Activated CD4-positive, alpha-beta T cell treated with anti-CD3 and anti-CD28 coated beads for 48 hours (primary cell): ENCODE measurements around the gene ALDH7A1.
"Not testable (repeated sequence)": the region's sequence is repeated elsewhere in the genome, so short reads cannot be mapped to it uniquely, and the experiment has no call there.

Experiments
- DNase-seq: peaks from one replicate; pipeline ENCODE4 v3.0.0-alpha.2; 2020

Gene ALDH7A1

DNA sequence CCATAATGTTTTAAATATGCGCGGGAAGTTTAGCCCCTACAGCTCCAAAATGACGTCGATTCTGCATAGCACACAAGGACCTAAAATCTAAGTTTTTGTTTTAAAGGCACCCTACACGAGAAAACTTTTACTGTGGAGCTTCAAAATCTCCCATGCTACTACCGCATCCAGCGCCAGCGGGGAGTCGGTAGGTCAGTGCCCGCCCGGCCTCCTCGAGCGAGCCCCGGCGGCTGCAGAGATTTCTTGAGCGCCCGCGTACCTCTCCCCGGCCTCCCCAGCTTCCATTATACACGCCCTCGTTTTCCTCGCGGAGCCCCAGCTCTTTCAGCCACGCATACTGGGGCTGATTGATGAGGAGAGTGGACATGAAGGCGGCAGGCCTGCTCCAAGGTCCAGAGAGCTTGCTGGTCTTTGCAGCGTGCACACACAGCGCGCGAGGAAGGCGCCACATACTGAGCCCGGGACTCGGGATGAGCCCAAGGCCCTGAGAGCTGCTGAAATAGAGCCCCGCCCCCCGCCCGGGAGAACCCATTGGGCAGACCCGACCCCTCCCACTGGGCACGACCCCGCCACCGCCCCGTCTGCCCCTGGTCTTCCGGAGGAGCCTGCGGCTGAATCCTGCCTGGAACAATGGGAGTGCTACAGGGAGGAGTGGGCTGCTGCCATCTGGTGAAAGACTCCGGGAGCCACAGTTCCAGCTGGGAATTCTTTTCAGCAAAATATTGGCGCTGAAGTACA, at the start of gene ALDH7A1:
Gene ALDH7A1, minus strand, starts transcription at position 472 of the 738 bp plus-strand sequence. Its CDS starts 21 bp downstream, at position 451.
- DNase-seq = peak; percentile 64

DNA sequence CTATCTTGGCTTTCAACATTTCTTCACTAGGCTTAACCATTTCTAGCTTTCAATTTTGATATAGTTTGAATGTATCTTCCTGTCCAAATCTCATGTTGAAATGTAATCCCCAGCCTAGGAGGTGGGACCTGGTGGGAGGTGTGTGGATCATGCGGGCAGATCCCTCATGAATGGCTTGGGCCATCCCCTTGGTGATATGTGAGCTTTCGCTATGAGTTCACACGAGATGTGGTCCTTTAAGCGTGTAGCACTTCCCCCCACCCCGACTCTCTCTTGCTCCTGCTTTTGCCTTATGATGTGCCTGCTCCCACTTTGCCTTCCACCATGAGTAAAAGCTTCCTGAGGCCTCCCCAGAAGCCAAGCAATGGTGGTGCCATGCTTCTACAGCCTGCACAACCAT, 46.4 kb upstream of the ALDH7A1 start:
- no peak for DNase-seq

DNA sequence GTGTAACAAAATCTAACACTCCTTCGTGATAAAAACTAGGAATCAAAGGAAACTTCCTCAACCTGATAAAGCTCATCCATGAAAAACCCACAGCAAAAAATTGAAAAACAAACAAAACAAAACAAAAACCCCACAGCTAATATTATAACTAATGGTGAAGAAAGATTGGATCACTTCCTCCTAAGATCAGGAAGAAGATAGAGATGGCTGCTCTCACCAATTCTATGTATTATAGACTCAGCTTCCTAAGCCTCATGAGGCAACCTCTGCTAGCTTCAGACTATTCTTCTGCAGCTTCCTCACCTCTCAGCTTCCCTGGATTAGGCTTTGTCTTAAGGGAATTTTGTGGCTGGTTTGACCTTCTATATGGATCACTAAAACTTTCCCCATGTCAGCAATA, 45.8 kb upstream of the ALDH7A1 start:
- no peak for DNase-seq

DNA sequence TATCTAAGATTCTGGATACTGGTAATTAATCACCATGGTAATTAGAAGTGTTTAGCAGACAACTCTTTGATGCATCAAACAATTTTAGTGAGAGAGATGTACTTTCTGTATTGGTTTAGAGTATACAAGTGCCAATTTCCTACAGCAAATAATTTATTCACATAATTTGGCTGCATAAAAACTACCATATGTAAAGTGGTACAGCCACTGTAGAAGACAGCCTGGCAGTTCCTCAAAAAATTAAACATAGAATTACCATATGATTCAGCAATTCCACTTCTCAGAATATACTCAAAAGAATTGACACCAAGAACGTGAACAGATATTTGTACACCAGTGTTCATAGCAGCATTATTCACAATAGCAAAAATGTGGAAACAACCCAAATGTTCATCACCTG, 41.9 kb upstream of the ALDH7A1 start:
- DNase-seq = no peak

DNA sequence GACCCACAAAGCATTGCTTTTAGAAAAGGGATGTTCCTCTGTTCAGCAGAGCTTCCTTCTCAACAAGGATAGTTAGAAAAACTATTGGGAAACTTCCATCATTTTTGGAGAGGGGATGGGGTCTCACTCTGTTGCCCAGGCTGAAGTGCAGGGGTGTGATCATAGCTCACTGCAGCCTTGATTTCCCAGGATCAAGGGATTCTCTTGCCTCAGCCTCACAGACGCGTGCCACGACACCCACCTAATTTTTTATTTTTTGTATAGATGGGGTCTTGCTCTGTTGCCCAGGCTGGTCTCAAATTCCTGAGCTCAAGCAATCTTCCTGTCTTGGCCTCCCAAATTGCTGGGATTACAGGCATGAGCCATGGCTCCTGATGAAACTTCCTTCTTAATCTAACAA, 40.6 kb upstream of the ALDH7A1 start:
- no peak for DNase-seq

DNA sequence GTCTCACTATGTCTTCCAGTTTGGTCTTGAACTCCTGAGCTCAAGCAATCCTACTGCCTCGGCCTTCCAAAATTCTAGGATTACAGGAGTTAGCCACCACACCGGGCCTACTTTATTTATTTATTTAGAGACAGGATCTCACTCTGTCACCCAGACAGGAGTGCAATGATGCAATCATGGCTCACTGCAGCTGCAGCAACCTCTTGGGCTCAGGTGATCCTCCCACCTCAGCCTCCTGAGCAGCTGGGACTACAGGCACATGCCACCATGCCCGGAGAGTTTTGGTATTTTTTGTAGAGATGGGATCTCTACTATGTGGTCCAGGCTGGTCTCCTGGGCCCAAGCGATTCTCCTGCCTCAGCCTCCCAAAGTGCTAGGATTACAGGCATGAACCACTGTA, 38.5 kb upstream of the ALDH7A1 start:
- no peak for DNase-seq

DNA sequence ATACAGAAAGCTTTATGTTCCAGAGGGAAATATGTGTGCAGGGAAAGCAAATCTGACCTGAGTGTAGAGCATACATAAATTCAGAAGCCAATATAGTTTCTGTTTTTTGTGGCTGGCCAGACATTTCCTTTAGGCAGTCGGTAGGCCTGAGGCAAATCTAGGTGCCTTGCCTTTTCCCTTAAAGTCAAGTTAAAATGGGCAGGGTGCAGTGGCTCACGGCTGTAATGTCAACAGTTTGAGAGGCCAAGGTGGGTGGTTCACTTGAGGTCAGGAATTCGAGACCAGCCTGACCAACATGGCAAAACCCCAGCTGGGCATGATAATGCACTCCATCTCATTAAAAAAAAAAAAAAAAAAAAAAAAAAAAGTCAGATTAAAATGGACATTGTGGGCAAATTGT, 36.9 kb upstream of the ALDH7A1 start:
- DNase-seq = no peak

DNA sequence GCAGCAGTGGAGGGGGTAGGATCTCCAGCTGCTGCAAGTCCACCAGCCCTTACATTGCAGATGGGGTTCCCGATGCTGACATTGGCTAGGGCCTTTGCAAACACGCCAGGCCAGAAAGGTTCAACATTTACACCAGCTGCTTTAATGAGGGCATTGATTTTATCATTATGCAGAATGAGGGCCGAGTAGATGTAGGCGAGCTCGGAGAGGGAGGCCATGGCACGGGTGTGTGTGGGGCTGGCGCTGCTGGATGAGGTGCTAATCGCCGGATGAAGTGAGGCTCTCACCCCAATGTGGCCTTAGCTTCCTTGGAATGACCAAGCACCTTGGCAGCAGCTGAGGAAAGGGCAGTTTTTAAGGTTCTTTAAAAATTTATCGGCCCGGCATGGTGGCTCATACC, 33.1 kb upstream of the ALDH7A1 start:
- no peak for DNase-seq

DNA sequence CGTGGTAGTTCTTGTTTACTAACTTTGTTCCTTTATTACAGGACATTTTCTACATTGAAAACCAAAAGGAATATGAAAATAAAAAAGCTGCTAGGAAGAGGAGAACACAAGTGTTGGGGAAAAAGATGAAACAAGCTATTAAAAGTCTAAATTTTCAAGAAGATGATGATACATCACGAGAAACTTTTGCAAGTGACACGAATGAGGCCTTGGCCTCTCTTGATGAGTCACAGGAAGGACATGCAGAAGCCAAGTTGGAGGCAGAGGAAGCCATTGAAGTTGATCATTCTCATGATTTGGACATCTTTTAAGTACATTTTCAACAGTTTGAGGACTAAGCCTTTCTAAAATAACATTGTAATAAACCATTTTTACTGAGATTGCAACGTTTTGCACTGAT, 29.5 kb upstream of the ALDH7A1 start:
- DNase-seq = peak; percentile 21

DNA sequence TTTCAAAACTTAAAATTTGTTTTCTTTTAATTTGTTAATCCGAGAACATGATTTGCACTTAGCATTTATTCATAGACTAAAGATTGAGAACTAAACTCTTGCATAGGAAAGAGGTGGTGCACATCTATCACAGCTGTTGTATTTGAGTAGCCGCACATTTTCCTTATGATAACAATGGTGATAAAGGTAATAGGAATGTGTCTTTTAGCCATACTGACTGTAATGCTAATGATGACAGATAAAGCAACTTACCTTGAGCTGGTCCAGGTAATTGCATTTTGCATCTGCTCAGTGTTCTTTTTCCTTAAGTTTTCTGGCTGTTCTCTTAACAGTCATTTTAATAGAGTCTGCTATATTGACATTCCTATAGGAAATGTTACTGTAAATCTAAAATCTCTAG, 24.8 kb upstream of the ALDH7A1 start:
- no peak for DNase-seq

DNA sequence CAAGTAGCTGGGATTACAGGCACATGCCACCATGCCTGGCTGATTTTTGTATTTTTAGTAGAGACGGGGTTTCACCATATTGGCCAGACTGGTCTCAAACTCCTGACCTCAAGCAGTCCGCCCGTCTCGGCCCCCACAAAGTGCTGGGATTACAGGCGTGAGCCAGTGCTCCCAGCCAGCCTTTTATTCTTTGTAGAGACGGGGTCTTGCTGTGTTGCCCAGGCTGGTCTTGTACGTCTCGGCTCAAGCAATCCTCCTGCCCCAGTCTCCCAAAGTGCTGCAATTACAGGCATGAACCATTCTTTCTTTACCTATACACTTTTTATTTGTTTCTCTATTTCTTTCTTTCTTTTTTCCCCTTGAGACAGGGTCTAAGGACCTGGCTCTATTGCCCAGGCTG, 22.6 kb upstream of the ALDH7A1 start:
- DNase-seq = not testable (repeated sequence)

DNA sequence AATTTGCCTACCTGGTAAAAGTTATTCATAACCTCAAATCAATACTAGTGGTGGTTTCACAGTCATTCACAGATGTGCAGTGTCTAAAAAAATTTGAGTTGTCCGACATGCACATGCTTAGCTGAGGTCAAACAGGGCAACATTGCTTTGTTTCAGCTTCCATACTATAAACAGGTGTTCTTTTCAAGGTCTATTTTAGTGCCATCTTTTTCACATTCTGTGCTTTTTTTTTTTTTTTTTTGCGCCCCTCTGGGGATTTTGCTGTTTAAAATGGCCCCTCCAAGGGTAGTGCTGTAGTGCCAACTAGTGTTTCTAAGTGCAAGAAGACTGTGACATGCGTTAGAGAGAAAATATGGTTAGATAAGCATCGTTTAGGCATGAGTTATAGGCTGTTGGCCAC, 20.3 kb upstream of the ALDH7A1 start:
- no peak for DNase-seq

DNA sequence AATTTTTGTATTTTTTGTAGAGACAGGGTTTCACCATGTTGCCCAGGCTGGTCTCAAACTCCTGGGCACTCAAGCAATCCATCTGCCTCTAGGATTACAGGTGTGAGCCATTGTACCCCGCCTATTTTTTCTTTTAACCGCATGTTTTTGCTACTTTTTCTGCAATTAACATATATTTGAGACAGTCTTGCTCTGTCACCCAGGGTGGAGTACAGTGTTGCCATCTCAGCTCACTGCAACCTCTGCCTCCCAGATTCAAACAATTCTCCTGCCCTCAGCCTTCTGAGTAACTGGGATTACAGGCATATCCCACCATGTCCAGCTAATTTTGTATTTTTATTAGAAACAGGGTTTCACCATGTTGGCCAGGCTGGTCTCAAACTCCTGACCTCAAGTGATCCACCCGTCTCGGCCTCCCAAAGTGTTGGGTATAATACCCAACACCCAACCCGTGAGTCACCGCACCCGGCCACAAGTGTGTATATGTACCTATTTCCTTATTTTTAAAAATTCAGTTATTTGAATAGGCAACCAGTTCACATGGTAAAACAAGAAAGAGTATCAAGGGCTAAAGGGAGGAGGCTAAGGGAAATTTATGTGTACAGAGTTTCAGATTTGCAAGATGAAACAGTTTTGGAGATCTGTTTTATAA, 19.0 kb upstream of the ALDH7A1 start:
- DNase-seq = no peak

DNA sequence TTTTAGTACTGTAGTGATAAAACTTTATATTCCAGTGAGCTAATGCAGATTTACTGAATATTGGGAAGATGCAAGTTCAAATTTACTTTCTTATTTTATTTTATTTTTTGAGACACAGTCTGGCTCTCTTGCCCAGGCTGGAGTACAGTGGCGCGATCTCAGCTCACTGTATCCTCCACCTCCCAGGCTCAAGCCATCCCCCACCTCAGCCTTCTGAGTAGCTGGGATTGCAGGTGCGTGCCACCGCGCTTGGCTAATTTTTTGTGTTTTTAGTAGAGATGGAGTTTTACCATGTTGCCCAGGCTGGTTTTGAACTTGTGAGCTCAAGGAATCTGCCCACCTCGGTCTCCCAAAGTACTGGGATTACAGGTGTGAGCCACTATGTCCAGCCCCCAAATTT, 15.6 kb upstream of the ALDH7A1 start:
- no peak for DNase-seq

DNA sequence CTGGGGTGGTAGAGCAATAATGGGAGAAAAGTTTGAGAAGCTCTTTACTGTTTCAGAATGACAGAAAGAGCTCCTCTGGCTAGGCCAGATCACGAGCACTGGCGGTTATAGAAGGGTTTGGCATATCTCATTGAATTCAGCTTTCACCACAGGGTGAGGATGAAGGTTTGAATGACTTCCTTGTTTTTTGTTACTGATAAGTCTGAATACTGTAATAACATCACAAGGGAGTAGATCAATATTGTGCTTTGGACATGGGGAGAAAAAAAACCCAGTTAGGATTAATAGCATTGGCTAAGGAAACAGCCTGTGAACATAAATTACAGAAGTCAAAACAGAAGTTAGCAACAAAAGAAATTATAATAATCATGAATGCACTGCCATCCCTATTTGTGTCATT, 15.1 kb upstream of the ALDH7A1 start:
- no peak for DNase-seq

DNA sequence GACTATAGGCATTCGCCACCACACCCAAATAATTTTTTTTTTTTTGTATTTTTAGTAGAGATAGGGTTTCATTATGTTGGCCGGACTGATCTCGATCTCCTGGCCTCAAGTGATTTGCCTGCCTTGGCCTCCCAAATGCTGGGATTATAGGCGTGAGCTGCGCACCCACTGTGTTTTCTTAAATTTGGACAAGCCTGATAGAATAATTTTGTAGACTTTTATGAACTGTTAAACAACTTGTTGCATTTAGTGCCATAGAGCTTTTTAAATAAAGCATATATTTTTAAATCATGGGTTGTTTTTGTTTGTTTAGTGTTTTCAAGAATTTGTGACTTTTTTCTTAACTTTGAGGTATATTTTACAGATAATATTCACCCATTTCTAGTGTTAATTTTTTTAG, 10.5 kb upstream of the ALDH7A1 start:
- DNase-seq = no peak

DNA sequence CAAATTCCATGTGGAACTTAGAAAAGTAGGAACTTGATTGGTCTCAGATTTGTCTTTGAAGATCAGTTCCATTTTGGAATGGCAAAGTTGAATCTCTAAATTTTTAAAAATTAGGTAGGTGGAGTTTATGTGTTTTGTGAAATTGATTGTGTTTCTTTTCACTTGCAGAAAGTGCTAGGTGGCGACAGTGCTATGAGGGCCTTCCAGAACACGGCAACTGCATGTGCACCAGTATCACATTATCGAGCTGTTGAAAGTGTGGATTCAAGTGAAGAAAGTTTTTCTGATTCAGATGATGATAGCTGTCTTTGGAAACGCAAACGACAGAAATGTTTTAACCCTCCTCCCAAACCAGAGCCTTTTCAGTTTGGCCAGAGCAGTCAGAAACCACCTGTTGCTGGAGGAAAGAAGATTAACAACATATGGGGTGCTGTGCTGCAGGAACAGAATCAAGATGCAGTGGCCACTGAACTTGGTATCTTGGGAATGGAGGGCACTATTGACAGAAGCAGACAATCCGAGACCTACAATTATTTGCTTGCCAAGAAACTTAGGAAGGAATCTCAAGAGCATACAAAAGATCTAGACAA, 8.5 kb upstream of the ALDH7A1 start:
- no peak for DNase-seq

DNA sequence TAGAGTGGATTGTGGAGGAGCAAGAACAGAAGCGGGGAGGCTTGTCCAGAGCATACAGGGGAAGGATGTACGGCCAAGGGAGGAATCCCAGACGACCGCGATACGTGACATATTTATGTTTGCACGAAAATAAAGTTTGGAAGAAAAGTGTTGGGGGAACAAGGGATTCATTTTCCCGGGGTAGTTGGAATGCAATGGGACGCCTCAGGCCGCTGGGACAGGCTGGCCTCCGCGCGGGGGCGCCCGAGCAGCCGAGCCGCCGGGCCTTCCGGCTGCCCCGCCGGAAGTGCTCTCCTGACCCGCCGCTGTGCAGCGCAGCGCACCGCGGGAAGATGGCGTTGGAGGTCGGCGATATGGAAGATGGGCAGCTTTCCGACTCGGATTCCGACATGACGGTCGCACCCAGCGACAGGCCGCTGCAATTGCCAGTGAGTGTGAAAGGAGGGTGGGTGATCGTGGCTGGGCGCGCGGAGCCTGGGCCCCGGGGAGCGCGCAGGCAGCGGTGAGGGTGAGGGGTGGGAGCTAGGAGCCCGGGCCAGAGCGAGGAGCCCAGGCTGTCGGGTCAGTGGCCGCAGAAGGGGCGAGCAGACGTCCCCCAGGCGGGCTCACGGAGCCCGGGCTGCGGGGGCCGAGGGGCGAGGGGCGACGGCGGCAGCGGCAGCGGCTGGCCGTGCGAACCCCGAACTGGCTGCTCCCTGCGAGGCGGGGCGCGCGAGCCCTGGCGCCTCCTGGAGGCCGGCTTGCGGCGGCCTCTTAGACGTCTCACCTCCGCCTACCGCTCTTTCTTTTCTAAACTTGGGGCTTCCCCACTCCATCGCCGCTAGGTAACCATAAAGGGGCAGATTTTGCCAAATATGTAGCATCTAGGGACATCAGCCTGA, 5.9 kb upstream of the ALDH7A1 start, which contains the start of gene PHAX:
Gene PHAX, plus strand, starts transcription at position 317 of the 881 bp plus-strand sequence. Its CDS starts 16 bp downstream, at position 333.
- peak; percentile 80 for DNase-seq

DNA sequence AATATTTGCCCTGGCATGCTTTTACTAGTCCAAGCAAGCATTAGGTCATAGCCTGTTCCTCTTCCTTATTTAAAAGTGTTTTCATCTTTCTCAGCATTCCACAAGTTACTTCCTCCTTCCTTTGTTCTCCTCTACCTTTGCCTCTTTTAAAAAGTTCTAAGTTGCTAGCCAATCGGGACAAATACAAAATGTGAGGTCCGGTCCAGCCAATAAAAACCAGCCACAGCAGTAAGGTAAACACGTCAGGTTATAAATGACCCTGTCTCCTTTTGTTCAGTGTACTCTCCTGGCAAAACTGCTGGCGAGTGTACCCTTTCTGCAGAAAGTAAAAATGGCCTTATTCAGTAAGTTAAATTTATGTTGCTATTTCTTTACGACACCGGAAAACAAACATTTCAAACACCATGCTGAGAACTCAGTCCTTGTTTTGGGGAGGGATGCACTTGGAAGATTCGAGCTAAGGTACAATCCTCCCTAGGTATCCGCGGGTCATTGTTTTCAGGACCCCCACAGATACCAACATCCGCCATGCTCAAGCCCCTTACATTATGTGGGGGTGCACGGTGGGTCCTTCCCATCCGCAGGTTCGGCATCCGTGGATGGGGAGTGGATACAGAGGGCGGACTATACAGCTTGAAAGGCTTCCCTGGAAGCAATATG, 5.1 kb upstream of the ALDH7A1 start:
- DNase-seq = not testable (repeated sequence)

DNA sequence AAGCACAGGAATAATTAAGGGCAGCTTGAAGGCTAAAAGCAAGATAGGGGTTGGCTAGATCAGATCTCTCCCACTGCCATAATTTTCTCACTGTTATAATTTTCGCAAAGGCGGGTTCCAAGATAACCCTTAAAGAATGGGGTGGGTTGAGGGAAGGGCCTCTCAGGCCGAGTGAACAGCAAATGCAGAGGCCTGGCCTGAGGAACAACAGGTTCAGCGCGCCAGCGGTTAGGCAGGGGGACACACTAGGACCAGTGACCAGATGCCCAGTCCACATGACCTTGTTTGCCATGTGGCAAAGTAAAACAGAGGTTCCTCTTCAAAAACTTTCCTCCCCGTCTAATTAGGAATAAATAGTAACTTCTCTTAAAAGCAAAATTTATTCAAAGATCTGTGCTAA, 4.5 kb upstream of the ALDH7A1 start:
- DNase-seq = no peak

DNA sequence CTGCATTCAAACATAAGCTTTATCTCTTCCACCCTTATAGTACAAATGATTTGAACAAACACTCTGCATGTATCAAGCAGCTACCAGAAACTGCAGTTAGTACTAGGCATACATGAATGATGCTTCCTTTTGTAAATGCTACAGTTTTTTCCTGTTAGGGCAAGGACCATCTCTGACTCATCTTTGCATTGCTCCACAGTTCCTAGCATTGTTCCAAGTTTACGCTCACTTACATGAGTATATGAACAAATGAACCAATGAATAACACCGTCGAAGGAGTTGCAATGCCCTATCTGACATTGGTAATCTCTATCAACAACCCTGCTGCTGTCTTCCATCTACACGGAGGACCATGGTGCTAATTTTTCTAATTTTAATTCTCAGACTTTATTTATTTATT, 2.1 kb upstream of the ALDH7A1 start:
- DNase-seq = no peak

DNA sequence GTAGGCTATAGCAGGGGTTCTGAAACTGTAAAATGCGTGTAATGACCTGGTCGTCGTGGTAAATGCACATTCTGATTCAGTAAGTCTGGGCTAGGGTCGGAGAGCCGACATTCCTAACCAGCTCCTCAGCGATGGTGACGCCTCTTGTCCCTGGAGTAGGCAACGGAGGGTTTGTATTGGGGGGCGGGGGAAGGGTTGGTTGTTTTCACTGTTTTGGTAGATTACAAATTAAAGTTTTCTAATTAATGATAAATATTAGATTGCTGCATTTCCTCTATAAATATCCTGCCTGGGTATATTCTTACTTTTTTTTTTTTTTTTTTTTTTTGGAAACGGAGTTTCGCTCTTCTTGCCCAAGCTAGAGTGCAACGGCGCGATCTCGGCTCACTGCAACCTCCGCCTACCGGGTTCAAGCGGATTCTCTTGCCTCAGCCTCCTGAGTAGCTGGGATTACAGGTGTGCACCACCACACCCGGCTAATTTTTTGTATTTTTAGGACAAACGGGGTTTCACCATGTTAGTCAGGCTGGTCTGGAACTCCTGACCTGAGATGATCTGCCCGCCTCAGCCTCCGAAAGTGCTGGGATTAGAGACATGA, 566 bp upstream of the ALDH7A1 start:
- DNase-seq = no peak
